WERI-Rb-1 (cell line): Measurements from ENCODE around the gene CFAP298.

ENCODE experiments used
- DNase-seq: peaks from one replicate; pipeline ENCODE4 v3.0.0-alpha.2; 2020
- H3K27ac ChIP-seq: fragments of 250-450 bp; sonication (Bioruptor Pico); 2 replicates; pipeline ENCODE4 v1.5.1; 2020; ENCODE audit warnings: mild to moderate bottlenecking, moderate library complexity
- H3K27me3 ChIP-seq: fragments of 250-450 bp; sonication (Bioruptor Pico); 2 replicates; pipeline ENCODE4 v1.5.1; 2021; ENCODE audit warnings: mild to moderate bottlenecking, low read depth, moderate library complexity; ENCODE audit not compliant: insufficient read depth, severe bottlenecking
- H3K36me3 ChIP-seq: fragments of 250-450 bp; sonication (Bioruptor Pico); 2 replicates; pipeline ENCODE4 v1.5.1; 2020; ENCODE audit warnings: mild to moderate bottlenecking, moderate library complexity
- H3K4me3 ChIP-seq: 2 replicates; pipeline ENCODE4 v1.5.1; 2011; ENCODE audit warnings: low read depth, mild to moderate bottlenecking, control low read depth, low read length
- H3K9me3 ChIP-seq: fragments of 250-450 bp; sonication (Bioruptor Pico); 2 replicates; pipeline ENCODE4 v1.5.1; 2021; ENCODE audit warnings: mild to moderate bottlenecking, moderate library complexity; ENCODE audit not compliant: severe bottlenecking
- CTCF ChIP-seq: IDR thresholded peaks from 2 replicates; pipeline ENCODE4 v1.5.1; 2011; ENCODE audit warnings: low read depth, mild to moderate bottlenecking, control low read depth, inconsistent platforms, low read length

The CFAP298 gene

DNA sequence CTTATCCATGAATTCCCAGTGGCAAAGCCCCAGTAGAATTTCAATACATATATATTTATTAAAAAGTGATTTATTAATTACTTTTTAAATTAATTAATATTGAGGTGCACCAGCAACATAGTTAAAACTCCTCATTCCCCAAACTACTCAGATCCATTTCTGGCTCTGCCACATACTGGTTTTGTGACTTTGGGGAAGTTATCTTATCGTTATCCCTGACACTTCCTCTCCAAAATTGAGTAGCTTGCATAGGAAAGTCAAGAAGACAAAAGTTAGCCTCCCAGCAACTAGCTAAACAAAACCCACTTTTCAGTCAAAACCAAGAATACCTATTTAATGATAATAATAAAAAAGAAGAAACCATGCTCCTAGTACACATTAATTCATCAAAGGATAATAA lies 62.7 kb downstream of the CFAP298 start:
- Histone ChIP-seq H3K27ac (no peak overlapping the region), H3K36me3 (no peaks in the 10 kb centered on the region), H3K9me3 (no peaks in the 10 kb centered on the region), H3K27me3 (no peaks in the 10 kb centered on the region), H3K4me3 (no peak overlapping the region)
- TF ChIP-seq CTCF = no peak
- DNase-seq = no peak
